ENCODE measurements around the gene ITGB4. TPM values are rescaled to one million over a fixed set of nuclear protein-coding genes. Genes with fewer than 3 reads are reported as not detected.

The ITGB4 gene
- total and polyA plus RNA-seq, 9 donors = 3.3 to 55.6 (median 12.8) TPM

DNA sequence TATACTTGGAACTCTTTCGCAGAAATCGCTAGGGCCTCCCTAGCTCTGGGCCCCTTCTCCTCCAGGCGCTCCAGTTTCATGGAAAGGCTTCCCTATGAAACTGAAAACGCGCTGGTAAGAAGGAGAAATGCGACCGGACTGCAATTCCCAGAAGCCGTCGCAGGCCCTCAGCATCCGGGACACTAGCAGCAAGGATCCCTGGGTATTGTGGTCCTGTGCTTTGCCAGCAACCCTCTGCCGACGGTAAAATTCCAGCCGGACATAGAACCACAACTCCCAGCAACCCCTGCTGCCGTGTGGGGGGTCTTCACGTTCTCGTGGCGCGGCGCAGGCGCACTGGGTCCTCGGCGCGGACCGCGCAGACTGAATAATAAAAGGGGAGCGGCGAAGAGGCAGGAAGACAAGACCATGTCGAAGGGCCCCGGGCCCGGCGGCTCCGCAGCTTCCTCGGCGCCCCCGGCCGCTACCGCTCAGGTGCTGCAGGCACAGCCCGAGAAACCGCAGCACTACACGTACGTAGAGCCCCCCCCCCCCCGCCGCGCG, 63.3 kb downstream of the ITGB4 start, which contains the start of gene UNK:
Gene UNK, plus strand, starts transcription at position 334 of the 543 bp plus-strand sequence. Its CDS starts 75 bp downstream, at position 409.
- WGBS, 3 donors = 0% methylated on average over 38 to 45 of the region's 45 CpGs
- TF ChIP-seq EP300 (IDR thresholded peaks at IDR 0.05) = no peak
- peak; percentile 83 for TF ChIP-seq POLR2A (IDR thresholded peaks at IDR 0.05)
- no peaks in the 10 kb centered on the region for H3K36me3 ChIP-seq
- H3K4me3 ChIP-seq = peak within 1 kb of the TSS; percentile 87
- peaks cover 14% of the 10 kb centered on the region for H3K4me1 ChIP-seq (ENCODE audit: insufficient read depth)
- H3K9me3 ChIP-seq = no peaks in the 10 kb centered on the region
- intact Hi-C loops (cut with DNase I) = no loop called here
- peak; percentile 97 to 98 (median 97) for DNase-seq
- H3K27me3 ChIP-seq = no peaks in the 10 kb centered on the region
- peak within 1 kb of the TSS; percentile 100 for H3K27ac ChIP-seq

DNA sequence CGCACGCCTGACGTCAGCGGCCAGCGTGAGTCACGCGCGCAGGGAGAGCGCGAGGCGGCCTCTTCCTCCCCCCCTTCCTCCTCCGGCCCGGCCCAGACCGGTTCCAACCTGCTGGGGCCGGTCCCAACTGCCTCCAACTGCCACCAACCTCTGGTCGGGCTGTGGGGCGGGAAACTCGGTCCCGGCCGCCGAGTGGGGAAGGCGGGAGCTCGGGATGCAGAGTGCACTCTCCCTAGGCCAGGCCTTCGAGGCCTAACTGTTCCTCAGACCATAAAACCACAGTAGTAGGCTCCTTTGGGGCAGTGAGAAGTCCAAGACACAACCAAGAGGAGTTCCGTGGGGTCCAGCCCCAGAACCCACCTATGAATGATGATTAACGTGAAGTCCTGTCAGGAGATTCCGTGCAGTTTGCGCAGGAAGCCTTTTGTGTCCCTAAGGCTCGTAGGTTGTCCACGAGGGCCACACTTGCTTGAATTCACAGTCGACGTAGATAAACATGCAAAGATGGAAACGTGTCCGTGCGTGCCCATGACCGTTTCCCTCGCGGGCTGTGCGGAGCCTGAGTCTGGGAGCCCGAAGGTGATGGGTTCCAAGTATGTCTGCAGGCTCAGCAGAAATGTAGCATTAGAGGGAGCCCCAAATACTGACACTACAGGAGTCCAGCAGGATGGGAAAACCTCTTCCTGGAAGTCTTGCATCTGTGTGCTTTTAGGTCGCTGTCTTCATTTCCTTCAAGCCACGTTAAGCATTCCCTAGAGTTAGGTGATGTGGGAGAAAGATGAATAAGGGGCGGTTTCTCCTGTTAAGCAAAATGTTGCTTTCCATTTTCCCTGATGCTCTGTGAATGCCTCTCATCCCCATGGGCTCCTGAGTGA, 64.0 kb downstream of the ITGB4 start:
- Histone ChIP-seq H3K27me3 (no peaks in the 10 kb centered on the region), H3K4me1 (ENCODE audit: insufficient read depth) (peaks cover 14% of the 10 kb centered on the region), H3K36me3 (no peaks in the 10 kb centered on the region), H3K9me3 (no peaks in the 10 kb centered on the region), H3K27ac (peak overlapping the region; percentile 100), H3K4me3 (peak overlapping the region; percentile 87)
- peak; percentile 93 to 96 (median 94) for DNase-seq
- TF ChIP-seq EP300 (IDR thresholded peaks at IDR 0.05) = peak; percentile 96
- TF ChIP-seq, protein P1, sequence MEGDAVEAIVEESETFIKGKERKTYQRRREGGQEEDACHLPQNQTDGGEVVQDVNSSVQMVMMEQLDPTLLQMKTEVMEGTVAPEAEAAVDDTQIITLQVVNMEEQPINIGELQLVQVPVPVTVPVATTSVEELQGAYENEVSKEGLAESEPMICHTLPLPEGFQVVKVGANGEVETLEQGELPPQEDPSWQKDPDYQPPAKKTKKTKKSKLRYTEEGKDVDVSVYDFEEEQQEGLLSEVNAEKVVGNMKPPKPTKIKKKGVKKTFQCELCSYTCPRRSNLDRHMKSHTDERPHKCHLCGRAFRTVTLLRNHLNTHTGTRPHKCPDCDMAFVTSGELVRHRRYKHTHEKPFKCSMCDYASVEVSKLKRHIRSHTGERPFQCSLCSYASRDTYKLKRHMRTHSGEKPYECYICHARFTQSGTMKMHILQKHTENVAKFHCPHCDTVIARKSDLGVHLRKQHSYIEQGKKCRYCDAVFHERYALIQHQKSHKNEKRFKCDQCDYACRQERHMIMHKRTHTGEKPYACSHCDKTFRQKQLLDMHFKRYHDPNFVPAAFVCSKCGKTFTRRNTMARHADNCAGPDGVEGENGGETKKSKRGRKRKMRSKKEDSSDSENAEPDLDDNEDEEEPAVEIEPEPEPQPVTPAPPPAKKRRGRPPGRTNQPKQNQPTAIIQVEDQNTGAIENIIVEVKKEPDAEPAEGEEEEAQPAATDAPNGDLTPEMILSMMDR (IDR thresholded peaks at IDR 0.05) = peak in 1 of 3 donors; percentile 13
- peak; percentile 89 for TF ChIP-seq POLR2A (IDR thresholded peaks at IDR 0.05)
- WGBS, 3 donors = 3 to 10% (median 5%) methylated on average over 32 to 43 of the region's 43 CpGs
- intact Hi-C loops (cut with DNase I) = no loop called here

DNA sequence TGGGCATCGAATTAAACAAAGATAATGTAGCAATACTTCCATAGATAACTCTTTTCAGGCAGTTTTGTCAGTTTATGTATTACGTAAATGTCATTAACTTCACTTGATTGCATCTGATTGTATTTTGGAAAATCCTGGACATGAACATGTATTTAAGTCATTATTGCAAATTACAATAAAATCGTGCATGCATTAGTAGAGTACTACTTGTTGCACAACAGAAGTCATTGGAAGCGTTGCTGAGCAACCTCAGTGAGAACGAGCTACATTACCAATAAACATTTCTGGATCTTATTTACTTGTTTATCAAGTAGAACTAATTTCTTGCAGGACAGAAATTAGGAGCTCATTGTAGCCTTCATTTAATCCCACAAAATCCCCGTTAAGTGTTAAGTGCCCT, 70.0 kb downstream of the ITGB4 start:
- WGBS, 3 donors = 90 to 92% (median 90%) methylated on average over 6 of the region's 6 CpGs
- Histone ChIP-seq H3K4me3 (no peak overlapping the region), H3K9me3 (no peaks in the 10 kb centered on the region), H3K27ac (no peak overlapping the region), H3K36me3 (no peaks in the 10 kb centered on the region), H3K4me1 (ENCODE audit: insufficient read depth) (peaks cover 8% of the 10 kb centered on the region), H3K27me3 (no peaks in the 10 kb centered on the region)
- intact Hi-C loops (cut with DNase I) = no loop called here
- DNase-seq = no peak
- TF ChIP-seq POLR2A (IDR thresholded peaks at IDR 0.05) (no peak), EP300 (IDR thresholded peaks at IDR 0.05) (no peak)
- TF ChIP-seq, protein P1 (IDR thresholded peaks at IDR 0.05) = no peak

DNA sequence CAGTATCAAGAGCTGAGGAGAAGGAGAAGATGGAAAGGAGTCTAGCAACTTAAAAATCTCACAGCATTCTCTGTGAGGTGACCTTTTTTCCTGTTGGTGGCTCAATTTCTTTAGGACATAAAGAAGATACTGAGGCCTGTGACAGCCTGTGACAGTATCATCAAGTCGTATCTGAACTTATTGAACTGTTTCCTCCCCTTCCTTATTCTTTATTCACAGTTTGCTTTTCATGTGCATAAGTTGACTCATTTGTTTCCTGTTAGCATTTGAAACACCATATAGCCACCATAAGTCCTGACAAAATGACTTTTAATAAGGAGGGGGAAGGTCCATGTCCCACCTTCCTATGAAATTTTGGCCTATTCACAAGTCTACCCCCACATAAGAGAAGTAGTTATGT, 72.2 kb downstream of the ITGB4 start:
- TF ChIP-seq EP300 (IDR thresholded peaks at IDR 0.05) (no peak), POLR2A (IDR thresholded peaks at IDR 0.05) (no peak)
- TF ChIP-seq, protein P1 (IDR thresholded peaks at IDR 0.05) = no peak
- H3K9me3 ChIP-seq = no peaks in the 10 kb centered on the region
- H3K4me1 ChIP-seq (ENCODE audit: insufficient read depth) = no peaks in the 10 kb centered on the region
- no peak for DNase-seq
- intact Hi-C loops (cut with DNase I) = no loop called here
- no peak overlapping the region for H3K4me3 ChIP-seq
- 80 to 91% (median 84%) methylated on average over 1 of the region's 1 CpG for WGBS, 3 donors
- H3K36me3 ChIP-seq = no peaks in the 10 kb centered on the region
- no peak overlapping the region for H3K27ac ChIP-seq
- no peaks in the 10 kb centered on the region for H3K27me3 ChIP-seq

Measured in ovary (tissue), 9 donors.